IgD-negative memory B cell (primary cell): ENCODE measurements around the gene MSH6. TPM values are rescaled to one million over a fixed set of nuclear protein-coding genes. Genes with fewer than 3 reads are reported as not detected.

Source experiments
- H3K27ac Mint-ChIP-seq, 3 donors: one replicate each; pipeline ENCODE4 v1.8.0; 2020 to 2022; ENCODE audit warnings: mild to moderate bottlenecking in 3 of 3, mixed read lengths in 3 of 3, moderate library complexity in 1 of 3
- H3K27me3 Mint-ChIP-seq: one replicate; pipeline ENCODE4 v1.8.0; 2021; ENCODE audit warnings: mixed read lengths
- H3K36me3 Mint-ChIP-seq: one replicate; pipeline ENCODE4 v1.8.0; 2020; ENCODE audit warnings: mild to moderate bottlenecking, mixed read lengths
- H3K4me1 Mint-ChIP-seq, 3 donors: one replicate each; pipeline ENCODE4 v1.8.0; 2020 to 2022; ENCODE audit warnings: mixed read lengths in 3 of 3, mild to moderate bottlenecking in 1 of 3
- H3K4me3 Mint-ChIP-seq, 4 donors: one replicate each; pipeline ENCODE4 v1.8.0; 2020 to 2022; ENCODE audit warnings: mild to moderate bottlenecking in 4 of 4, mixed read lengths in 4 of 4, moderate library complexity in 3 of 4
- H3K9me3 Mint-ChIP-seq, 3 donors: one replicate each; pipeline ENCODE4 v1.8.0; 2020 to 2021; ENCODE audit warnings: mixed read lengths in 3 of 3, mild to moderate bottlenecking in 1 of 3
- polyA plus RNA-seq: library from polyadenylated mRNA; unstranded; fragments of 300-500 nt; fragmentation: Illumina TruSeq; gene quantifications from one replicate; pipeline ENCODE4 v1.2.3, GENCODE V29; 2021

MSH6 gene
- polyA plus RNA-seq, 1 donor from 2014 or later: 22.7 TPM

DNA sequence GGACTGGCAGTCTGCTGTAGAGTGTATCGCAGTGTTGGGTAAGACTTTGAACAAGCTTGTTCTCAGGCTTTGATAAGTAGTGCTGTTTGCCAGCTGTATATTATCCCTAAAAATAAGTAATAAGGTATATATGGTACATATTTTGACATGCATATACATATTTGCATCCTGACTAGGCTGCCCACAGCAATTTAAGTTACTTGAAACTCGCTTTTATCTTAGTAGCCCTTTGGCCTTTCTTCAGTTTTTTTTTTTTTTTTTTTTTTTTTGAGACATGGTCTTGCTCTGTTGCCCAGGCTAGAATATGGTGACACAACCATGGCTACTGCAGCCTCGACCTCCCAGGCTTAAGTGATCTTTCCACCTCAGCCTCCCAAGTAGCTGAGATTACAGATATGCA lies 18.2 kb downstream of the MSH6 start:
- H3K27ac Mint-ChIP-seq: peak overlapping the region in 1 of 3 donors; percentile 12
- H3K36me3 Mint-ChIP-seq: peaks cover 26% of the 10 kb centered on the region
- peaks cover 0 to 11% (median 3%) of the 10 kb centered on the region in 3 donors for H3K9me3 Mint-ChIP-seq
- H3K4me1 Mint-ChIP-seq: peaks cover 2 to 4% (median 2%) of the 10 kb centered on the region in 3 donors
- H3K4me3 Mint-ChIP-seq: no peak overlapping the region
- H3K27me3 Mint-ChIP-seq: no peaks in the 10 kb centered on the region

DNA sequence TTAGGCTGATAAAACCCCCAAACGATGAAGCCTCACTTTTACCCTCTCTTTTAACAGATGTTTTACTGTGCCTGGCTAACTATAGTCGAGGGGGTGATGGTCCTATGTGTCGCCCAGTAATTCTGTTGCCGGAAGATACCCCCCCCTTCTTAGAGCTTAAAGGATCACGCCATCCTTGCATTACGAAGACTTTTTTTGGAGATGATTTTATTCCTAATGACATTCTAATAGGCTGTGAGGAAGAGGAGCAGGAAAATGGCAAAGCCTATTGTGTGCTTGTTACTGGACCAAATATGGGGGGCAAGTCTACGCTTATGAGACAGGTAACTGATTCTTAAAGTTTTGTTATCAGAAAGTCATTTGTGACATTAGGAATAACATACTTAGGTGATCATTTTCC lies 20.4 kb downstream of the MSH6 start:
- H3K36me3 Mint-ChIP-seq: peaks cover 25% of the 10 kb centered on the region
- H3K27ac Mint-ChIP-seq: peak overlapping the region in 2 of 3 donors; percentile 9 to 60
- peaks cover 0 to 4% (median 2%) of the 10 kb centered on the region in 3 donors for H3K4me1 Mint-ChIP-seq
- no peak overlapping the region for H3K4me3 Mint-ChIP-seq
- no peaks in the 10 kb centered on the region for H3K27me3 Mint-ChIP-seq
- peaks cover 0 to 11% (median 3%) of the 10 kb centered on the region in 3 donors for H3K9me3 Mint-ChIP-seq

DNA sequence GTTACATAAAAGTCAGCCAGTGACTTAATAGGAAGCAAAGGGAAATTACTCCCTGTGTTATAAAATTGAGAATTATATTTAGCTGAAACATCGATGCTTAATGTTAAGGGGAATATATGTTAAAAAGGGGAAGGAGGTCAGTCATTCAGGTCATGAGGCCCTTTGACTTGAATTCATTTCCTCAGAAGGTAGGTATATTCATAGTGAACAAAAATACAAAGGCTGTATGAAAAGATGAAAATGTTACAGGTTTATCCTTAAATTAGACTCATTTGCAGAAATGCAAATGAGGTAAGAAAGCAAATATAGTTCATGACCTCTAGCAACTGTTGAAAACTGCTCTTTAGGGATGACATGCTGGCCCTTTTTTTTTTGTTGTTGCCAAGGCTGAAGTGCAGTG lies 20.8 kb downstream of the MSH6 start:
- H3K27me3 Mint-ChIP-seq: no peaks in the 10 kb centered on the region
- no peak overlapping the region for H3K4me3 Mint-ChIP-seq
- H3K4me1 Mint-ChIP-seq: peaks cover 0 to 4% (median 0%) of the 10 kb centered on the region in 3 donors
- H3K9me3 Mint-ChIP-seq: peaks cover 0 to 11% (median 3%) of the 10 kb centered on the region in 3 donors
- peaks cover 25% of the 10 kb centered on the region for H3K36me3 Mint-ChIP-seq
- H3K27ac Mint-ChIP-seq: peak overlapping the region in 1 of 3 donors; percentile 60

DNA sequence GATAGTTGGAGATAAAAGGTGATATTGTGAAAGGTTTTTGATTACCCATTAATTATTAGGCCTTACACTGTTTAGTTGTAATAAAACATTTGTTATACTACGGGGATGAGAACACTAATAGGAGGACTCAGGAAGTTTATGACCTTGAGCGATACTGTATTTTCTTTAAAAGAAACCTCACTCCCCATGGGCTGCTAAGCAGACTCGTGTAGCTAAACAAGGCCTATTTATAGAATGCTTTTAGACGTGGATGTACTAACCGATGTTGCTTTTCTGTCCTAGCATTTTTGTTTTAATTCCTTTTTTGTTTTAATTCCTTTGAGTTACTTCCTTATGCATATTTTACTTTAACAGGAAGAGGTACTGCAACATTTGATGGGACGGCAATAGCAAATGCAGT lies 22.9 kb downstream of the MSH6 start:
- Mint-ChIP-seq H3K4me3 (no peak overlapping the region), H3K4me1 (peaks cover 0 to 4% (median 0%) of the 10 kb centered on the region in 3 donors), H3K27me3 (no peaks in the 10 kb centered on the region), H3K9me3 (peaks cover 0 to 11% (median 3%) of the 10 kb centered on the region in 3 donors), H3K27ac (no peak overlapping the region), H3K36me3 (peaks cover 20% of the 10 kb centered on the region)

DNA sequence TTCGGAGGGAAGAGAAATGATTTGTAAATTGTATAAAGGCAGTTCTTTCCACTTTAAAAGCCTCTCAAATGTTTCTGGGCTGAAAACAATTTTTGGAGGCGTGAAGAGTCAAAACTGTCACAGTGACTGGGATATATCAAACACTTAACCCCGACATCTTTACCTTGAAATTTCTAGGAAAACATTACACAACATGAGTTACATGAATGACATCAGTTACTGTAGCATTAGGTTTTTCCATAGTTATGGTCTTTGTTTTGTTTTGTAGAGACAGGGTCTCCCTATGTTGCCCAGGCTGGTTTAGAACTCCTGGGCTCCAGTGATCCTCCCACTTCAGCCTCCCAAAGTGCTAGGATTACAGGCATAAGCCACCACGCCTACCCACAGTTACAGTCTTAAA lies 25.7 kb downstream of the MSH6 start:
- Mint-ChIP-seq H3K27ac (peak overlapping the region in 1 of 3 donors; percentile 2), H3K9me3 (peaks cover 0 to 4% (median 0%) of the 10 kb centered on the region in 3 donors), H3K27me3 (no peaks in the 10 kb centered on the region), H3K36me3 (peaks cover 13% of the 10 kb centered on the region), H3K4me3 (no peak overlapping the region), H3K4me1 (peaks cover 0 to 3% (median 0%) of the 10 kb centered on the region in 3 donors)

DNA sequence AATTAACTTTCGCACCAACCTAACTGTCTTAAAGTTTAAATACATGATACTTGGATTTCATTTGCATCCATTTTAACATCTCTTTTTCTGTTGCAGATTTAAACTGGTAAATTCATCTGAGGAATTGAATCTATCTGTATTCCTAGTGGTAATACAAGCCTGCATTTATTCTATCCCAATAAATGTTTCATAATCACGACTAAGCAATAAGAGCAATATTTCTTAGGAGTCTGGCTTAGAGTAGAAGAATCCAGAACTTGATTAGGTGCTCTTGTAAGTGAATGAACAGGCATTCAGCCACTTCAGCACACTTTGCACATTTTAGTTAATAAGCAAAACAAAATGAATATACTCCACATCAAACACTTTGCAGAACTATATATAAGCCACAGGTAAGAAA lies 27.0 kb downstream of the MSH6 start:
- Mint-ChIP-seq H3K27ac (peak overlapping the region in 1 of 3 donors; percentile 52), H3K9me3 (peaks cover 0 to 1% (median 0%) of the 10 kb centered on the region in 3 donors), H3K27me3 (no peaks in the 10 kb centered on the region), H3K36me3 (peaks cover 6% of the 10 kb centered on the region), H3K4me3 (no peak overlapping the region), H3K4me1 (peaks cover 0 to 3% (median under 1%) of the 10 kb centered on the region in 3 donors)

DNA sequence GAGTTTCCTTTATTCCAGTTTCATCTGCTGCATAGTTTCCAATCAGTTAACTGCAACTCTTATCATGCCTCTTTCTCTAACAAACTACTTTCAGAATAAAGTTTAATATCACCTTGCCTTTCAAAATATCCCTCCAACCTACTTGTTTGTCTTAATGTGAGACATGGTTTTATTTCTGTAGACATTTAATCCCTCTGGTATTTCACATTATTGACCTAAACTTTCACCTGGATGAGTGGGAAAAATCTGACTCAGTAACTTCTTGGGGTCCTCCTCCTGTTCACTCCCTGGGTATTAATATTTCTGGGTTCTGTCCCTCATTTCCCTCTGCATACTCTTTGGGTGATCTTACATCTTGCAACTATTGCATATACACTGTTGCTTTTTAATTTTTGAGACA lies 27.9 kb downstream of the MSH6 start:
- H3K4me1 Mint-ChIP-seq: peaks cover 3 to 10% (median 6%) of the 10 kb centered on the region in 3 donors
- H3K4me3 Mint-ChIP-seq: no peak overlapping the region

DNA sequence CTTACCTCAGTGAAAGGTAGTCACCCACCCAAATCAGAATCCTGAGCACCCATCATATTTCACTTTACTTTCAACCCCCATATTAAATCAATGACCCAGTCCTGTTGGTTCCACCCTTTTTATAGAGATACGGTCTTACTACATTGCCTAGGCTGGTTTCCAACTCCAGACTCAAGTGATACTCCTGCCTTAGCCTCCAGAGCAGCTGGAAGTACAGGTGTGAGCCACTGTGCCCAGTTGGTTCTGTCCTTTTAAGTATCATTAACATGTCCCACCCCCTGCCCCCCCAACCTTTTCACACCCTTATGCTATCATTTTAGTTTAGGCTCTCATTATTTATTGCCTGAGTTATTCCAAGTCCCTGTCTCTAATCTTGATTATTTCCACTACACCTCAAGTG lies 28.7 kb downstream of the MSH6 start:
- Mint-ChIP-seq H3K36me3 (peaks cover 6% of the 10 kb centered on the region), H3K4me3 (peak overlapping the region in 1 of 4 donors; percentile 51), H3K27me3 (no peaks in the 10 kb centered on the region), H3K27ac (peak overlapping the region in 2 of 3 donors; percentile 23 to 28), H3K4me1 (peaks cover 10 to 18% (median 13%) of the 10 kb centered on the region in 3 donors), H3K9me3 (peaks cover 0 to 1% (median 0%) of the 10 kb centered on the region in 3 donors)

More for the DNA sequence above, 27.9 kb downstream of the MSH6 start:
- Mint-ChIP-seq H3K9me3 (peaks cover 0 to 1% (median 0%) of the 10 kb centered on the region in 3 donors), H3K27ac (peak overlapping the region in 2 of 3 donors; percentile 52), H3K27me3 (no peaks in the 10 kb centered on the region), H3K36me3 (peaks cover 6% of the 10 kb centered on the region)

DNA sequence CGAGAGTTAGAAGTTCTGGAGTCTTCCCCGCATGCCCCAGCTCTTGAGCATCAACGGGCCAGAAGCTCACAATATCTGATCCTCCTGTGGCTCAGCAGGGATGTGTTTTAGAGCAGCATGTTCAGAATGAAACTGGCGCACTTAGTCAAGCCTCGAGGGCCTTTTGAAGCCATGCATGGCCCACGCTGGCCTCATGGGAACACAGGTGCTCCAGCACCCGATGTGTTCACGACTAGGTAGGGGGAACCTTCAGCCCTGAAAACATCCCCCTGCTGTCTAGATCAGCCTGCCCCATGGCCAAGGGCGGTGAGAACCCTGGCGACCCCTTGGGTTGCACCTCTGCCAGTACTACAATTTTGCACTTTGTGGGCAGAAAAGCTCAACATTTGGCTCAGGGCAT lies 32.8 kb downstream of the MSH6 start:
- H3K27ac Mint-ChIP-seq: peak overlapping the region; percentile 78 to 90 (median 81)
- H3K4me1 Mint-ChIP-seq: peaks cover 15 to 27% (median 21%) of the 10 kb centered on the region in 3 donors
- H3K9me3 Mint-ChIP-seq: peaks cover 0 to 1% (median 0%) of the 10 kb centered on the region in 3 donors
- peak overlapping the region in 1 of 4 donors; percentile 72 for H3K4me3 Mint-ChIP-seq
- H3K36me3 Mint-ChIP-seq: peaks cover 7% of the 10 kb centered on the region
- H3K27me3 Mint-ChIP-seq: no peaks in the 10 kb centered on the region

DNA sequence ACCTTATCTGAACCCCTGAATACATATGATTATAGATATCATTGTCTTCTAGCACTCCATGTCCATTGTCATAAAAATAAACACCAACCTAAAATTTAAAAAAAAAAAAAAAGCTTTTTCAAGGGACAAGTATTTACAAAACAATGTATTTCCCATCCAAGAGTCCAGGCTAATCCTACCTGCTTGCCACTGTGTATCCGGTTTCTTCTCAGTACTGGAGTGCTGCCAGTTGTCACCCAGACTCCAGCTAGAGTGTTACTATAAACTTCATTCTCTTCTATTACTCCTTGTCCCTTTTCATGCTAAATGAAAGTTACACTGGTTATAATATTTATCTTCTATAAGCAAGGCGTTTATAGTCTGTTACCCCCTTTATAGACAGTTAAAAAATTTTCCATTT lies 35.8 kb downstream of the MSH6 start:
- Mint-ChIP-seq H3K27ac (no peak overlapping the region), H3K4me1 (peaks cover 15 to 27% (median 18%) of the 10 kb centered on the region in 3 donors), H3K4me3 (no peak overlapping the region), H3K9me3 (peaks cover 0 to under 1% (median 0%) of the 10 kb centered on the region in 3 donors), H3K27me3 (no peaks in the 10 kb centered on the region), H3K36me3 (peaks cover 9% of the 10 kb centered on the region)

DNA sequence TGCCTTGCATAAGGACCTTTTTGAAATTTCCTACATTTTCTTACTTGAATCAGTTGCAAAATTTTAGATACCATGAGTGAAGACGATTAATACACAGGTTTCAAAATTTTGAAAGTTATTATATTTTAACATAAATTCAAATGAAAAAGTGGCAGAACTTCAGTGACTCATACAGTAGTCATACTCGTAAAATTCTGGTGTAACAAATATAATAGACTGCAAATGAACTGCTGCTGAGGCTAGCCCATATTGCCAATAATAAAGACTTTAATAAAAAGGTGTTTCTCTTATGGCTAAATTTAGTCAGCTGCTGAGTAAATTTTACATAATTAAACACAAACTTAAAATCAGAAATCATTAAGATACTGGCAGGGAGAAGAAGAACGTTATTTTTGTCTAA lies 36.9 kb downstream of the MSH6 start:
- peaks cover 15 to 27% (median 18%) of the 10 kb centered on the region in 3 donors for H3K4me1 Mint-ChIP-seq
- no peaks in the 10 kb centered on the region for H3K9me3 Mint-ChIP-seq
- no peak overlapping the region for H3K4me3 Mint-ChIP-seq
- peaks cover 9% of the 10 kb centered on the region for H3K36me3 Mint-ChIP-seq
- H3K27me3 Mint-ChIP-seq: no peaks in the 10 kb centered on the region
- no peak overlapping the region for H3K27ac Mint-ChIP-seq

DNA sequence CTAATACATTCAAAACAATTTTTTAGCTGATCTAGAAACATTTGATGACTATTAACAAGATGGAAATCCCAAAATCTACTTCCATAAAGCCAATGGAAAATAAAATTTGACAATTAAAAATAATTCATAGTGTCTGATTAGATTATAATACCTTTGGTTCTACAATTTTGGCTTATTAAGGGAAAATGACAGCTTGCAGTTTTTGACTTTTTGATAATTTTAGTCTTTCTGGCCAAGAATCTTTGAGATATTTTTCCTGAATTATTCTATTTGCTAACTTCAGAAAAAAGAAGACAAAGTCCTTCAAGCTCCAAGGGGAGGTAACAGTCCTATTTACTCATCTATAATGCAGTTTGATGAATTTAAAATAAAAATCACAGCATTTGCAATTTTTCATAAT lies 39.6 kb downstream of the MSH6 start:
- H3K9me3 Mint-ChIP-seq: no peaks in the 10 kb centered on the region
- peaks cover under 1 to 1% (median under 1%) of the 10 kb centered on the region in 3 donors for H3K4me1 Mint-ChIP-seq
- peaks cover 9% of the 10 kb centered on the region for H3K36me3 Mint-ChIP-seq
- no peak overlapping the region for H3K27ac Mint-ChIP-seq
- H3K27me3 Mint-ChIP-seq: no peaks in the 10 kb centered on the region
- no peak overlapping the region for H3K4me3 Mint-ChIP-seq

DNA sequence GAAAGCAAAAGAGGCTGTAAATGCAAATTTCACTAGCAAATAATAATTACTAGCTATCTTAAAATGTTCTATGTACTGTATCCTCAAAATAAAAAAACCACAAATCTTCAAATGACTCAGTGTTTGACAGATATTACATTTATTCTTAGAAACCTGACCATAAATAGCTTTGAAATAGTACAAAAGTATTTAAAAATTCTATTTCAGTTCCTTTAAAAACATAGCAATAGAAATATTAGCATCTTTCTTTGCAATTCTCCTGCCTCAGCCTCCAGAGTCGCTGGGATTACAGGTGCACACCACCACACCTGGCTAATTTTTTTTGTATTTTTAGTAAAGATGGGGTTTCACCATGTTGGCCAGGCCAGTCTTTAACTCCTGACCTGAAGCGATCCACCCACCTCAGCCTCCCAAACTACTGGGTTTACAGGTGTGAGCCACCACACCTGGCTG lies 50.6 kb downstream of the MSH6 start:
- no peaks in the 10 kb centered on the region for H3K9me3 Mint-ChIP-seq
- H3K4me3 Mint-ChIP-seq: no peak overlapping the region
- H3K27me3 Mint-ChIP-seq: no peaks in the 10 kb centered on the region
- peaks cover 9% of the 10 kb centered on the region for H3K36me3 Mint-ChIP-seq
- H3K4me1 Mint-ChIP-seq: peaks cover 0 to 6% (median 0%) of the 10 kb centered on the region in 3 donors
- H3K27ac Mint-ChIP-seq: no peak overlapping the region

DNA sequence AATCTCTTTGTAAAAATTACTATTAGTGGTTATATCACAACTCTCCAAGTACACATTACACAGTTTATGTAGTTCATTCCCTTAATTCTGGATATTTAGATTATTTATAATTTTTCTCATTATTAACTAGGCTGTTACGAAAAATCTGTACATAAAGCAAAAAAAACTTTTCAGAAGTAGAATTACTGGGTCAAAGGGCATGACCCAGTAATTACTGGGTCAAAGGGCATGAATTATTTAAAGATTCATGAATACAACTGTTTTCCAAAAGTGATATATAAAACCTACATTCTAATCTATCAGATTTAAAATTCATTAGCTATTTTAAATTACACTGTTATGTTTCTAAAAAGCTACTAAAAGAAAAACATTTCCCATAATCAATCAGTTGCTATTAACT lies 55.3 kb downstream of the MSH6 start:
- Mint-ChIP-seq H3K27ac (no peak overlapping the region), H3K9me3 (no peaks in the 10 kb centered on the region), H3K27me3 (no peaks in the 10 kb centered on the region), H3K4me3 (no peak overlapping the region), H3K36me3 (peaks cover 7% of the 10 kb centered on the region), H3K4me1 (peaks cover 4 to 7% (median 5%) of the 10 kb centered on the region in 3 donors)

DNA sequence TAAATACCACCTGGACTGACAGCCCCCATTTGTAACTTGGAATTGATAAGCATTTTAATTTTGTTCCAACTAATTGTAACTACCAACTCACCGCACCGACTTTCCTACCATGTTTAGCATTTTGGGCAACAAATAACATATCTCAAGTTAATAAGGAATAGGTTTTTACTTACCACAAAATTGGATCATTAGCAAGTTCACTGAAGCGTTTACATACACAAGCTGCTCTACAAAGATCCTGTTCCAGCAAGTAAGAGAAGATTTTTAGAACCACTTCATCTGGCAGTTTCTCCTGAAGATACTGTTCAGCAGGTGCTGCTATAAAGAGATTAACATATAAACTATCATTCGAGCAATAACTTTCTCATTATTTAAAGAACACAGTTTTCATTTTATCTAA lies 55.7 kb downstream of the MSH6 start:
- Mint-ChIP-seq H3K27me3 (no peaks in the 10 kb centered on the region), H3K36me3 (peaks cover 7% of the 10 kb centered on the region), H3K4me3 (no peak overlapping the region), H3K4me1 (peaks cover 7 to 9% (median 8%) of the 10 kb centered on the region in 3 donors), H3K27ac (no peak overlapping the region), H3K9me3 (no peaks in the 10 kb centered on the region)

DNA sequence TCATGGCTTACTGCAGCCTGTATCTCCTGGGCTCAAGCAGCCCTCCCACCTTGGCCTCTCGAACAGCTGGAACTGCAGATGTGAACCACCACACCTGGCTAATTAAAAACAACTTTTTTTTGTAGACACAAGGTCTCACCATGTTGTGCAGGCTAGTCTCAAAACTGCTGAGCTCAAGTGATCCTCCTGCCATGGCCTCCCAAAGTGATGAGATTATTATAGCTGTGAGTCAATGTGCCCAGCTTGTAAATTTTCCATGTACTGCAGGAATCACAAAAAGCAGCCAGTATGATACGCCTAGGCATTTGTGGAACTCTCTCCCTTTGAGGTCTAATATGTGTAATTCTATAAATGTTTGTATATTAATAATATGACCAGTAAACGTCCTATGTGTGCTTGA lies 59.9 kb downstream of the MSH6 start:
- H3K27me3 Mint-ChIP-seq: no peaks in the 10 kb centered on the region
- H3K4me1 Mint-ChIP-seq: peaks cover 12 to 20% (median 18%) of the 10 kb centered on the region in 3 donors
- H3K36me3 Mint-ChIP-seq: no peaks in the 10 kb centered on the region
- no peak overlapping the region for H3K4me3 Mint-ChIP-seq
- no peaks in the 10 kb centered on the region for H3K9me3 Mint-ChIP-seq
- peak overlapping the region in 2 of 3 donors; percentile 23 to 73 for H3K27ac Mint-ChIP-seq
